ENCODE results near the gene CLEC20A. TPM values are rescaled to one million over a fixed set of nuclear protein-coding genes. Genes with fewer than 3 reads are reported as not detected.

CLEC20A gene
- not detected in 2 replicates for total RNA-seq
- long read RNA-seq: 0 reads

DNA sequence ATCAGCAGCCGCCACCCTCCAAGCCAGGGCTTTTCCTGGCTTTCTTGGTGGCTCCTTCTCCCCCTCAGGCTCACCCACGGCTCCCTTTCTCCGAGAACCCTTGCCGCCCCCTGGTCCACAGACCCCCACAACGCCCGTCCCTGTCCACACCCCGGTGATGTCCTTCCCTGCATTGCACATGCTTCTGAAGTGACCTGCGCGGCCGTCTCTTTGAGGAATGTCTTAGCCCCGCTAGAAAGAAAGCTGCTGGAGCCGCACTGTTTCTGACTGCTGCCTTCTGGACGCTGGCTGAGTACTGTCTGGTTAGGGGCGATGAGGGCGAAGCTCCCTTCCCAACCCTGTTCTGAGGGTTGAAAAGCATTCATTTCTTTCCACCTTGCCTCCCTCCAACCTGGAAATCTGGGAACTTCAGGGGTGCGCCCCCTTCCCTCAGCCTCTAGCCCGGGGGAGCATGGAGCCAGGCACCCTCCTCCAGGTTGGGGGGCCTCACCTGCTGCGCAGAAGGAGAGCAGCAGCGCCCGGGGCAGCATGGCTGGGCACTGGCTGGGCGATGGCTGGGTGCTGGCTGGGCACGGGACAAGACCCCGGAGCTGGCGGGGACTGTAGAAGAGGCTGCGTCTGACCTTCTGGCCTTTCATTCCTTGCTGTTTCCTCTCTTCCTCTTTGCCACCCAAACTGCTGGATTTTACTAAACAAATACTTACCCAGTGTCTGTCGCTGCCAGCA lies at the start of gene CLEC20A:
TSS of gene CLEC20A (minus strand) at position 555 of the 726 bp plus-strand sequence. CDS start at position 530, 25 bp downstream.
- Mint-ChIP-seq H3K4me1 (ENCODE audit: unreplicated experiment) (no peaks in the 10 kb centered on the region), H3K27ac (ENCODE audit: unreplicated experiment) (no peak within 1 kb of the TSS), H3K27me3 (ENCODE audit: unreplicated experiment) (no peaks in the 10 kb centered on the region), H3K9me3 (ENCODE audit: unreplicated experiment) (no peaks in the 10 kb centered on the region), H3K36me3 (ENCODE audit: unreplicated experiment) (no peaks in the 10 kb centered on the region), H3K4me3 (ENCODE audit: unreplicated experiment) (no peak within 1 kb of the TSS)
- peak; percentile 78 for DNase-seq (ENCODE audit: extremely low spot score, unreplicated experiment)
- no peak for TF ChIP-seq CTCF (IDR thresholded peaks at IDR 0.05)

- DNase-seq (ENCODE audit: extremely low spot score, unreplicated experiment): no peak
- H3K36me3 Mint-ChIP-seq (ENCODE audit: unreplicated experiment): peaks cover 7% of the 10 kb centered on the region
- H3K4me3 Mint-ChIP-seq (ENCODE audit: unreplicated experiment): no peak overlapping the region
- TF ChIP-seq CTCF (IDR thresholded peaks at IDR 0.05): no peak
- no peaks in the 10 kb centered on the region for H3K9me3 Mint-ChIP-seq (ENCODE audit: unreplicated experiment)
- H3K27ac Mint-ChIP-seq (ENCODE audit: unreplicated experiment): no peak overlapping the region
- no peaks in the 10 kb centered on the region for H3K27me3 Mint-ChIP-seq (ENCODE audit: unreplicated experiment)
- H3K4me1 Mint-ChIP-seq (ENCODE audit: unreplicated experiment): peaks cover 20% of the 10 kb centered on the region
These were observed 47.8 kb upstream of the CLEC20A start for GRCh38 chr1:178544531-178544930.

- no peaks in the 10 kb centered on the region for H3K9me3 Mint-ChIP-seq (ENCODE audit: unreplicated experiment)
- no peaks in the 10 kb centered on the region for H3K27me3 Mint-ChIP-seq (ENCODE audit: unreplicated experiment)
- H3K4me3 Mint-ChIP-seq (ENCODE audit: unreplicated experiment): peak overlapping the region; percentile 90
- peaks cover 31% of the 10 kb centered on the region for H3K4me1 Mint-ChIP-seq (ENCODE audit: unreplicated experiment)
- no peak for TF ChIP-seq CTCF (IDR thresholded peaks at IDR 0.05)
- no peak for DNase-seq (ENCODE audit: extremely low spot score, unreplicated experiment)
- H3K36me3 Mint-ChIP-seq (ENCODE audit: unreplicated experiment): peaks cover 2% of the 10 kb centered on the region
- H3K27ac Mint-ChIP-seq (ENCODE audit: unreplicated experiment): peak overlapping the region; percentile 87
These were observed 46.5 kb upstream of the CLEC20A start for GRCh38 chr1:178543290-178543607.

- peak; percentile 98 for DNase-seq (ENCODE audit: extremely low spot score, unreplicated experiment)
- TF ChIP-seq CTCF (IDR thresholded peaks at IDR 0.05): peak; percentile 92
- peak overlapping the region; percentile 90 for H3K4me3 Mint-ChIP-seq (ENCODE audit: unreplicated experiment)
- H3K9me3 Mint-ChIP-seq (ENCODE audit: unreplicated experiment): no peaks in the 10 kb centered on the region
- H3K36me3 Mint-ChIP-seq (ENCODE audit: unreplicated experiment): peaks cover 2% of the 10 kb centered on the region
- H3K27ac Mint-ChIP-seq (ENCODE audit: unreplicated experiment): peak overlapping the region; percentile 87
- H3K27me3 Mint-ChIP-seq (ENCODE audit: unreplicated experiment): no peaks in the 10 kb centered on the region
- H3K4me1 Mint-ChIP-seq (ENCODE audit: unreplicated experiment): peaks cover 37% of the 10 kb centered on the region
These were observed 46.0 kb upstream of the CLEC20A start for GRCh38 chr1:178542554-178543289.

- DNase-seq (ENCODE audit: extremely low spot score, unreplicated experiment): no peak
- Mint-ChIP-seq H3K9me3 (ENCODE audit: unreplicated experiment) (no peaks in the 10 kb centered on the region), H3K4me3 (ENCODE audit: unreplicated experiment) (peak overlapping the region; percentile 90), H3K4me1 (ENCODE audit: unreplicated experiment) (peaks cover 44% of the 10 kb centered on the region), H3K27ac (ENCODE audit: unreplicated experiment) (peak overlapping the region; percentile 87), H3K36me3 (ENCODE audit: unreplicated experiment) (peaks cover 2% of the 10 kb centered on the region), H3K27me3 (ENCODE audit: unreplicated experiment) (no peaks in the 10 kb centered on the region)
- TF ChIP-seq CTCF (IDR thresholded peaks at IDR 0.05): no peak
These were observed 45.2 kb upstream of the CLEC20A start for GRCh38 chr1:178541829-178542553.
